KOPT-K1 (cell line): ENCODE measurements around the gene USP4.
"Not testable (repeated sequence)": the region's sequence is repeated elsewhere in the genome, so short reads cannot be mapped to it uniquely, and the experiment has no call there.

Source experiments
- H3K27ac ChIP-seq: fragments of 200-600 bp; sonication (generic); 2 replicates; pipeline ENCODE4 v1.5.1; 2016; ENCODE audit warnings: antibody characterized with exemption, mild to moderate bottlenecking, low read depth, low read length; ENCODE audit not compliant: poor library complexity, severe bottlenecking
- H3K36me3 ChIP-seq: fragments of 200-600 bp; sonication (generic); 2 replicates; pipeline ENCODE4 v1.5.1; 2017; ENCODE audit warnings: antibody characterized with exemption, mild to moderate bottlenecking, low read length, moderate library complexity; ENCODE audit not compliant: insufficient read depth
- H3K9me3 ChIP-seq: fragments of 200-600 bp; sonication (generic); 2 replicates; pipeline ENCODE4 v1.5.1; 2017; ENCODE audit warnings: antibody characterized with exemption, low read length, mild to moderate bottlenecking; ENCODE audit not compliant: insufficient read depth, poor library complexity, severe bottlenecking

Gene USP4

GRCh38 chr3:49329186-49329585, 10.7 kb downstream of the USP4 start:
- Histone ChIP-seq H3K27ac (no peak overlapping the region), H3K36me3 (peaks cover 97% of the 10 kb centered on the region), H3K9me3 (no peaks in the 10 kb centered on the region)

- H3K9me3 ChIP-seq, H3K27ac ChIP-seq: not testable (repeated sequence)
- H3K36me3 ChIP-seq: peaks cover 97% of the 10 kb centered on the region
Observed at GRCh38 chr3:49328350-49328749, 11.5 kb downstream of the USP4 start.

- Histone ChIP-seq H3K27ac (no peak overlapping the region), H3K36me3 (peaks cover 97% of the 10 kb centered on the region)
Observed at GRCh38 chr3:49327485-49327884, 12.4 kb downstream of the USP4 start.

GRCh38 chr3:49324768-49325167, 15.1 kb downstream of the USP4 start:
- H3K27ac ChIP-seq: no peak overlapping the region
- H3K36me3 ChIP-seq: peaks cover 98% of the 10 kb centered on the region
- H3K9me3 ChIP-seq: no peaks in the 10 kb centered on the region

More at GRCh38 chr3:49327485-49327884, 12.4 kb downstream of the USP4 start:
- no peaks in the 10 kb centered on the region for H3K9me3 ChIP-seq

GRCh38 chr3:49316696-49317457, 23.0 kb downstream of the USP4 start:
- H3K36me3 ChIP-seq: peaks cover 98% of the 10 kb centered on the region
- no peak overlapping the region for H3K27ac ChIP-seq
- no peaks in the 10 kb centered on the region for H3K9me3 ChIP-seq

- H3K36me3 ChIP-seq: peaks cover 95% of the 10 kb centered on the region
- no peaks in the 10 kb centered on the region for H3K9me3 ChIP-seq
- H3K27ac ChIP-seq: no peak overlapping the region
Observed at GRCh38 chr3:49313896-49314688, 25.8 kb downstream of the USP4 start.

GRCh38 chr3:49311283-49311682, 28.6 kb downstream of the USP4 start:
- Histone ChIP-seq H3K9me3 (no peaks in the 10 kb centered on the region), H3K27ac (no peak overlapping the region), H3K36me3 (peaks cover 94% of the 10 kb centered on the region)

- Histone ChIP-seq H3K36me3 (peaks cover 94% of the 10 kb centered on the region), H3K9me3 (no peaks in the 10 kb centered on the region), H3K27ac (no peak overlapping the region)
Observed at GRCh38 chr3:49310677-49311076, 29.2 kb downstream of the USP4 start.

- Histone ChIP-seq H3K9me3 (no peaks in the 10 kb centered on the region), H3K36me3 (peaks cover 94% of the 10 kb centered on the region), H3K27ac (no peak overlapping the region)
Observed at GRCh38 chr3:49305608-49306007, 34.2 kb downstream of the USP4 start.

- no peak overlapping the region for H3K27ac ChIP-seq
- H3K36me3 ChIP-seq: peaks cover 96% of the 10 kb centered on the region
- no peaks in the 10 kb centered on the region for H3K9me3 ChIP-seq
Observed at GRCh38 chr3:49302613-49303012, 37.2 kb downstream of the USP4 start.

- Histone ChIP-seq H3K27ac (no peak overlapping the region), H3K36me3 (peaks cover 92% of the 10 kb centered on the region), H3K9me3 (no peaks in the 10 kb centered on the region)
Observed at GRCh38 chr3:49300595-49300994, 39.3 kb downstream of the USP4 start.

- peaks cover 92% of the 10 kb centered on the region for H3K36me3 ChIP-seq
- no peak overlapping the region for H3K27ac ChIP-seq
- no peaks in the 10 kb centered on the region for H3K9me3 ChIP-seq
Observed at GRCh38 chr3:49298511-49298910, 41.3 kb downstream of the USP4 start.

- H3K27ac ChIP-seq: no peak overlapping the region
- H3K36me3 ChIP-seq: peaks cover 92% of the 10 kb centered on the region
- H3K9me3 ChIP-seq: no peaks in the 10 kb centered on the region
Observed at GRCh38 chr3:49296781-49297411, 43.0 kb downstream of the USP4 start.

- Histone ChIP-seq H3K9me3 (no peaks in the 10 kb centered on the region), H3K36me3 (peaks cover 93% of the 10 kb centered on the region), H3K27ac (no peak overlapping the region)
Observed at GRCh38 chr3:49295489-49296058, 44.3 kb downstream of the USP4 start.

GRCh38 chr3:49294343-49294742, 45.5 kb downstream of the USP4 start:
- Histone ChIP-seq H3K36me3 (peaks cover 93% of the 10 kb centered on the region), H3K9me3 (no peaks in the 10 kb centered on the region)

More at GRCh38 chr3:49294343-49294742, 45.5 kb downstream of the USP4 start:
- no peak overlapping the region for H3K27ac ChIP-seq
